Neural cell (in vitro differentiated cells): ENCODE measurements around the gene STK32A. TPM values are rescaled to one million over a fixed set of nuclear protein-coding genes. Genes with fewer than 3 reads are reported as not detected.

Experiments
- H2AFZ ChIP-seq: fragments of 200-600, 300-800 bp; sonication (generic), shearing (Covaris generic); 2 replicates; pipeline ENCODE4 v1.6.0; 2014; ENCODE audit warnings: low read depth, mild to moderate bottlenecking, antibody characterized with exemption, low read length, moderate library complexity
- H3F3A ChIP-seq: fragments of 200-600 bp; shearing (Covaris generic); 2 replicates; pipeline ENCODE4 v1.6.1; 2016; ENCODE audit warnings: mild to moderate bottlenecking, moderate library complexity, mixed read lengths, antibody characterized with exemption, low read length; ENCODE audit not compliant: insufficient read depth, poor library complexity, severe bottlenecking
- H3K27ac ChIP-seq: fragments of 200-600, 300-800 bp; sonication (generic), shearing (Covaris generic); 2 replicates; pipeline ENCODE4 v1.5.1; 2014; ENCODE audit warnings: mild to moderate bottlenecking, low read length, moderate library complexity
- H3K27me3 ChIP-seq: fragments of 300-800, 200-600 bp; sonication (generic), shearing (Covaris generic); 2 replicates; pipeline ENCODE4 v1.6.0; 2014; ENCODE audit warnings: mild to moderate bottlenecking, low read depth, low read length, moderate library complexity; ENCODE audit not compliant: insufficient read depth
- H3K36me3 ChIP-seq: fragments of 300-800, 200-600 bp; sonication (generic), shearing (Covaris generic); 2 replicates; pipeline ENCODE4 v1.5.1; 2014; ENCODE audit warnings: mild to moderate bottlenecking, antibody characterized with exemption, low read length, moderate library complexity; ENCODE audit not compliant: insufficient read depth
- H3K4me2 ChIP-seq: fragments of 300-800, 200-600 bp; sonication (generic), shearing (Covaris generic); 2 replicates; pipeline ENCODE4 v1.6.0; 2014; ENCODE audit warnings: mild to moderate bottlenecking, low read length
- H3K4me3 ChIP-seq: fragments of 300-800, 200-600 bp; sonication (generic), shearing (Covaris generic); 2 replicates; pipeline ENCODE4 v1.5.1; 2014; ENCODE audit warnings: mild to moderate bottlenecking, low read length, moderate library complexity
- H3K79me2 ChIP-seq: fragments of 200-600 bp; shearing (Covaris generic); replicated peaks from 2 replicates; pipeline ENCODE4 v1.6.0; 2014; ENCODE audit warnings: mild to moderate bottlenecking, low read length, moderate library complexity; ENCODE audit not compliant: insufficient read depth
- H3K9ac ChIP-seq: fragments of 300-800, 200-600 bp; sonication (generic), shearing (Covaris generic); 2 replicates; pipeline ENCODE4 v1.6.1; 2016; ENCODE audit warnings: mild to moderate bottlenecking, low read length, mixed read lengths
- H3K9me2 ChIP-seq: fragments of 200-600 bp; shearing (Covaris generic); 2 replicates; pipeline ENCODE4 v1.6.1; 2016; ENCODE audit warnings: mild to moderate bottlenecking, low read length, mixed read lengths; ENCODE audit not compliant: insufficient read depth
- H3K9me3 ChIP-seq: fragments of 200-600, 300-800 bp; sonication (generic), shearing (Covaris generic); 2 replicates; pipeline ENCODE4 v1.6.1; 2016; ENCODE audit warnings: mild to moderate bottlenecking, mixed run types, low read length, moderate library complexity, mixed read lengths
- H4K20me1 ChIP-seq: fragments of 200-600 bp; shearing (Covaris generic); 2 replicates; pipeline ENCODE4 v1.6.1; 2016; ENCODE audit warnings: mild to moderate bottlenecking, mixed run types; ENCODE audit not compliant: insufficient read depth
- EP300 ChIP-seq: fragments of 450-650 bp; conservative IDR thresholded peaks from 2 replicates; pipeline ENCODE4 v1.6.1; 2014; ENCODE audit warnings: antibody characterized with exemption, mild to moderate bottlenecking, moderate library complexity; ENCODE audit not compliant: poor library complexity, severe bottlenecking
- EZH2 ChIP-seq: fragments of 200-600, 300-800 bp; shearing (Covaris generic), sonication (generic); IDR thresholded peaks from 2 replicates; pipeline ENCODE4 v1.6.1; 2014; ENCODE audit warnings: antibody characterized with exemption, low read length, borderline replicate concordance, mild to moderate bottlenecking; ENCODE audit not compliant: insufficient read depth, poor library complexity, severe bottlenecking
- MXI1 ChIP-seq: fragments of 450-650 bp; conservative IDR thresholded peaks from 2 replicates; pipeline ENCODE4 v1.6.1; 2014; ENCODE audit warnings: antibody characterized with exemption, mild to moderate bottlenecking; ENCODE audit not compliant: poor library complexity, severe bottlenecking
- POLR2AphosphoS5 ChIP-seq: IDR thresholded peaks from 2 replicates; pipeline ENCODE4 v1.6.1; 2012
- SMC3 ChIP-seq: fragments of 450-650 bp; conservative IDR thresholded peaks from 2 replicates; pipeline ENCODE4 v1.6.1; 2014; ENCODE audit warnings: antibody characterized with exemption, mild to moderate bottlenecking, moderate library complexity; ENCODE audit not compliant: poor library complexity
- TAF1 ChIP-seq: IDR thresholded peaks from 2 replicates; pipeline ENCODE4 v1.6.1; 2012; ENCODE audit warnings: low read depth
- polyA plus RNA-seq: library from polyadenylated mRNA; depleted of rRNA; stranded (reverse); fragments of >200 nt; gene quantifications from 2 replicates; pipeline ENCODE4 v1.2.3, GENCODE V29; 2014
- TF ChIP-seq, protein P1 (sequence below): IDR thresholded peaks from 2 replicates; pipeline ENCODE4 v1.6.1; 2012; ENCODE audit warnings: borderline replicate concordance

The STK32A gene
- polyA plus RNA-seq, 1 donor from 2014 or later = 23.1 TPM

DNA sequence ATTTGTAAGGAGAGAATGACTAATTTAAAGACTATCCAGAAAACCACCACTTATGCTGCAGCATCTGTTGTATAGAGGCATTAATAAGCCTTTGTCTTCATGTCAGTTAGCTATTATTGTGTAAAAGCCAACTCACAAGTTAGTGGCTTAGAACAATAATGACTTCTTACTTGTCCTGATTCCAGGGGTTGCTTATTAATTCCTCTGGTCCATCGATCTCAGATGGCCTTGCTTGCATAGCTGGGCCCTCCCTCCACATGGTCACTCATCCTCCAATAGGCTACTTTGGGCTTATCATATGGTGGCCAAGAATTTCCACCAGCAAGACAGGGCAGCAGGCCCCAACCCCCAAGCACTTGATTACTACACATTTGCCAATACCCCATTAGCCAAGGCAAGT lies 44.5 kb upstream of the STK32A start:
- TF ChIP-seq TAF1 = no peak
- Histone ChIP-seq H2AFZ (no peak overlapping the region), H3K27me3 (no peaks in the 10 kb centered on the region), H3K4me3 (no peak overlapping the region), H3K27ac (no peak overlapping the region), H3K79me2 (no peaks in the 10 kb centered on the region), H3K4me2 (no peak overlapping the region), H3K9me3 (no peaks in the 10 kb centered on the region), H3K36me3 (no peaks in the 10 kb centered on the region), H3K9ac (no peak overlapping the region), H4K20me1 (no peaks in the 10 kb centered on the region), H3F3A (no peaks in the 10 kb centered on the region), H3K9me2 (no peaks in the 10 kb centered on the region)

DNA sequence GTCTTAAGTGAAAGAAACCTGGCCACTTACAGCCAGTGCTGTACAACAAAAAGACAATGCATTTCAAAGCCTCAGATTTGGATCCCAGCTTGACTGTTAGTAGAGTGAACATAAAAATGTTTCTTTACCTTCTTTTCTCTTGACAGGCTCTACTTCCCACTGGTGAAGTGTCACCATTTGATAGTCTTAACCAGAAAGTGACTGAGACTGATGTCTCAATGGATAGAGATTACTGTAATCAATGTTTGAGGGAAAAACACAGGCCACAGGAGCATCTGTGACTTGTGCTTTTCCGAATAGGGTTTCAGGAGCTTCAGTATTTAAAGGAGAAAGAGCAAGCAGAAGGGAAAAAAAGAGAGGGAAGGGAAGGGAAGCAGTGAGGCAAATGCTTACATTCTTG lies 41.7 kb upstream of the STK32A start:
- Histone ChIP-seq H3K9ac (no peak overlapping the region), H3K36me3 (no peaks in the 10 kb centered on the region), H4K20me1 (no peaks in the 10 kb centered on the region), H3F3A (no peaks in the 10 kb centered on the region), H3K9me2 (no peaks in the 10 kb centered on the region), H3K27ac (peak overlapping the region; percentile 12), H3K9me3 (no peaks in the 10 kb centered on the region), H3K4me3 (no peak overlapping the region), H3K79me2 (no peaks in the 10 kb centered on the region), H3K4me2 (no peak overlapping the region), H2AFZ (no peak overlapping the region), H3K27me3 (no peaks in the 10 kb centered on the region)
- TF ChIP-seq SMC3 = peak; percentile 11
- TF ChIP-seq EZH2 = no peak
- TF ChIP-seq EP300 = peak; percentile 55
- TF ChIP-seq, protein P1, sequence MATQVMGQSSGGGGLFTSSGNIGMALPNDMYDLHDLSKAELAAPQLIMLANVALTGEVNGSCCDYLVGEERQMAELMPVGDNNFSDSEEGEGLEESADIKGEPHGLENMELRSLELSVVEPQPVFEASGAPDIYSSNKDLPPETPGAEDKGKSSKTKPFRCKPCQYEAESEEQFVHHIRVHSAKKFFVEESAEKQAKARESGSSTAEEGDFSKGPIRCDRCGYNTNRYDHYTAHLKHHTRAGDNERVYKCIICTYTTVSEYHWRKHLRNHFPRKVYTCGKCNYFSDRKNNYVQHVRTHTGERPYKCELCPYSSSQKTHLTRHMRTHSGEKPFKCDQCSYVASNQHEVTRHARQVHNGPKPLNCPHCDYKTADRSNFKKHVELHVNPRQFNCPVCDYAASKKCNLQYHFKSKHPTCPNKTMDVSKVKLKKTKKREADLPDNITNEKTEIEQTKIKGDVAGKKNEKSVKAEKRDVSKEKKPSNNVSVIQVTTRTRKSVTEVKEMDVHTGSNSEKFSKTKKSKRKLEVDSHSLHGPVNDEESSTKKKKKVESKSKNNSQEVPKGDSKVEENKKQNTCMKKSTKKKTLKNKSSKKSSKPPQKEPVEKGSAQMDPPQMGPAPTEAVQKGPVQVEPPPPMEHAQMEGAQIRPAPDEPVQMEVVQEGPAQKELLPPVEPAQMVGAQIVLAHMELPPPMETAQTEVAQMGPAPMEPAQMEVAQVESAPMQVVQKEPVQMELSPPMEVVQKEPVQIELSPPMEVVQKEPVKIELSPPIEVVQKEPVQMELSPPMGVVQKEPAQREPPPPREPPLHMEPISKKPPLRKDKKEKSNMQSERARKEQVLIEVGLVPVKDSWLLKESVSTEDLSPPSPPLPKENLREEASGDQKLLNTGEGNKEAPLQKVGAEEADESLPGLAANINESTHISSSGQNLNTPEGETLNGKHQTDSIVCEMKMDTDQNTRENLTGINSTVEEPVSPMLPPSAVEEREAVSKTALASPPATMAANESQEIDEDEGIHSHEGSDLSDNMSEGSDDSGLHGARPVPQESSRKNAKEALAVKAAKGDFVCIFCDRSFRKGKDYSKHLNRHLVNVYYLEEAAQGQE = no peak
- TF ChIP-seq POLR2AphosphoS5 = peak; percentile 58

DNA sequence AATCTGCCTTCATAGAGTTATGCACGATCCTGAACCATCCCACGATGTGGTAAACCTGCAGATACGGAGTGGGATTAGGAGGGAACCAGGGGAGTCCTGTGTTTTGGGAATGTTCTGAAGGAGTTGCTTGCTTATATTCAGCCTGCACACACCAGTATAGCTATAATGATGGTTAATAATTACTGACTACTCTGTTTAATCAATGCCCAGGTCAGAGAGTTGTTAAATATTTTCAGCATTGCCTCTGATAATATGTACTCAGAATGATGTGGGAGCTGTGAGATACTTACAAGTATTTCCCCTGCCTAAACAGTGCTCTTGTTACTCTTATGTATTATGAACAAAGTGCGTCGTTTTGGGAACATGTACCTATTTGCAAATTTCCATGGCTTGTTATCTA lies 34.8 kb upstream of the STK32A start:
- TF ChIP-seq EP300 (no peak), MXI1 (no peak), EZH2 (no peak), SMC3 (no peak), TAF1 (no peak)

More for the DNA sequence above, 34.8 kb upstream of the STK32A start:
- H3K36me3 ChIP-seq = no peaks in the 10 kb centered on the region
- H2AFZ ChIP-seq = no peak overlapping the region
- H3K4me2 ChIP-seq = no peak overlapping the region
- no peaks in the 10 kb centered on the region for H3K79me2 ChIP-seq
- H3K9me3 ChIP-seq = no peaks in the 10 kb centered on the region
- no peak overlapping the region for H3K4me3 ChIP-seq
- no peaks in the 10 kb centered on the region for H3F3A ChIP-seq
- H3K9me2 ChIP-seq = no peaks in the 10 kb centered on the region
- H3K9ac ChIP-seq = no peak overlapping the region
- H3K27ac ChIP-seq = no peak overlapping the region
- H4K20me1 ChIP-seq = no peaks in the 10 kb centered on the region
- H3K27me3 ChIP-seq = no peaks in the 10 kb centered on the region
